Activated T-cell treated with anti-CD3 and anti-CD28 coated beads, Interleukin-2, amount 50 U/mL, for 72 hours (primary cell): Measurements from ENCODE around the gene KIAA1755. TPM values are rescaled to one million over a fixed set of nuclear protein-coding genes. Genes with fewer than 3 reads are reported as not detected.

Experiments
- ATAC-seq, 2 donors: fragments of 150-1000 bp; cut with Tn5 transposase; replicated peaks in 1 of 2; 2 replicates each; pipeline ENCODE4 v1.10.0; 2021; ENCODE audit warnings: moderate library complexity in 2 of 2, mild to moderate bottlenecking in 1 of 2
- DNase-seq, 2 donors: peaks; one replicate each; pipeline ENCODE4 v3.0.0; 2021 to 2022; ENCODE audit warnings: mixed read lengths in 1 of 2
- H3K27ac Mint-ChIP-seq: one replicate; pipeline ENCODE4 v1.8.0; 2022; ENCODE audit warnings: mild to moderate bottlenecking, moderate library complexity, mixed read lengths
- H3K27me3 Mint-ChIP-seq: one replicate; pipeline ENCODE4 v1.8.0; 2022; ENCODE audit warnings: low read depth, mixed read lengths
- H3K36me3 Mint-ChIP-seq, 2 donors: one replicate each; pipeline ENCODE4 v1.8.0; 2022; ENCODE audit warnings: mixed read lengths in 2 of 2, mild to moderate bottlenecking in 1 of 2; ENCODE audit not compliant: insufficient read depth in 2 of 2
- H3K4me1 Mint-ChIP-seq: one replicate; pipeline ENCODE4 v1.8.0; 2022; ENCODE audit warnings: low read depth, mixed read lengths
- H3K4me3 Mint-ChIP-seq, 2 donors: one replicate each; pipeline ENCODE4 v1.8.0; 2022; ENCODE audit warnings: mild to moderate bottlenecking in 2 of 2, mixed read lengths in 2 of 2, moderate library complexity in 2 of 2
- H3K9me3 Mint-ChIP-seq, 2 donors: one replicate each; pipeline ENCODE4 v1.8.0; 2022; ENCODE audit warnings: mixed read lengths in 2 of 2
- total RNA-seq, 2 donors: library from RNA; stranded (reverse); gene quantifications; one replicate each; pipeline ENCODE4 v1.2.3, GENCODE V29; 2022

The KIAA1755 gene
- total RNA-seq, 2 donors from 2014 or later: not detected

GRCh38 chr20:38192323-38192885 lies 68.1 kb downstream of the KIAA1755 start:
- Mint-ChIP-seq H3K36me3 (no peaks in the 10 kb centered on the region), H3K4me3 (no peak overlapping the region), H3K27ac (no peak overlapping the region), H3K9me3 (peaks cover 2% of the 10 kb centered on the region in 2 donors), H3K4me1 (no peaks in the 10 kb centered on the region), H3K27me3 (peaks cover 5% of the 10 kb centered on the region)
- DNase-seq: no peak
- ATAC-seq: no peak

GRCh38 chr20:38191654-38192053 lies 68.9 kb downstream of the KIAA1755 start:
- no peak for ATAC-seq

GRCh38 chr20:38190936-38191371 lies 69.6 kb downstream of the KIAA1755 start:
- Mint-ChIP-seq H3K4me3 (no peak overlapping the region), H3K9me3 (peaks cover 2% of the 10 kb centered on the region in 2 donors), H3K27ac (no peak overlapping the region), H3K36me3 (no peaks in the 10 kb centered on the region), H3K27me3 (peaks cover 13% of the 10 kb centered on the region), H3K4me1 (no peaks in the 10 kb centered on the region)
- DNase-seq (no peak), ATAC-seq (no peak)

More at GRCh38 chr20:38191654-38192053, 68.9 kb downstream of the KIAA1755 start:
- H3K4me3 Mint-ChIP-seq: no peak overlapping the region
- H3K9me3 Mint-ChIP-seq: peaks cover 2% of the 10 kb centered on the region in 2 donors
- H3K27me3 Mint-ChIP-seq: peaks cover 8% of the 10 kb centered on the region
- H3K4me1 Mint-ChIP-seq: no peaks in the 10 kb centered on the region
- H3K27ac Mint-ChIP-seq: no peak overlapping the region
- no peak for DNase-seq
- H3K36me3 Mint-ChIP-seq: no peaks in the 10 kb centered on the region

- ATAC-seq (no peak), DNase-seq (no peak)
- Mint-ChIP-seq H3K27ac (no peak overlapping the region), H3K9me3 (peaks cover 2% of the 10 kb centered on the region in 2 donors), H3K4me1 (no peaks in the 10 kb centered on the region), H3K36me3 (no peaks in the 10 kb centered on the region), H3K4me3 (no peak overlapping the region), H3K27me3 (peaks cover 20% of the 10 kb centered on the region)
These were observed 70.4 kb downstream of the KIAA1755 start for GRCh38 chr20:38190166-38190565.

- Mint-ChIP-seq H3K27ac (no peak overlapping the region), H3K4me1 (no peaks in the 10 kb centered on the region), H3K9me3 (no peaks in the 10 kb centered on the region), H3K36me3 (no peaks in the 10 kb centered on the region), H3K27me3 (peaks cover 33% of the 10 kb centered on the region), H3K4me3 (no peak overlapping the region)
- no peak for DNase-seq
- no peak for ATAC-seq
These were observed 73.0 kb downstream of the KIAA1755 start for GRCh38 chr20:38187517-38187916.

GRCh38 chr20:38186788-38187221 lies 73.7 kb downstream of the KIAA1755 start:
- Mint-ChIP-seq H3K36me3 (no peaks in the 10 kb centered on the region), H3K4me1 (no peaks in the 10 kb centered on the region), H3K27ac (no peak overlapping the region), H3K9me3 (no peaks in the 10 kb centered on the region), H3K27me3 (peaks cover 33% of the 10 kb centered on the region), H3K4me3 (no peak overlapping the region)
- DNase-seq: no peak
- ATAC-seq: no peak

GRCh38 chr20:38184101-38184500 lies 76.4 kb downstream of the KIAA1755 start:
- Mint-ChIP-seq H3K27me3 (peaks cover 41% of the 10 kb centered on the region), H3K27ac (no peak overlapping the region), H3K9me3 (no peaks in the 10 kb centered on the region), H3K4me1 (no peaks in the 10 kb centered on the region), H3K36me3 (no peaks in the 10 kb centered on the region), H3K4me3 (no peak overlapping the region)
- no peak for ATAC-seq
- DNase-seq: no peak

GRCh38 chr20:38181971-38182370 lies 78.6 kb downstream of the KIAA1755 start:
- Mint-ChIP-seq H3K4me1 (no peaks in the 10 kb centered on the region), H3K27me3 (peaks cover 49% of the 10 kb centered on the region), H3K9me3 (no peaks in the 10 kb centered on the region), H3K27ac (no peak overlapping the region), H3K4me3 (no peak overlapping the region), H3K36me3 (no peaks in the 10 kb centered on the region)
- no peak for DNase-seq
- no peak for ATAC-seq

GRCh38 chr20:38181207-38181801 lies 79.2 kb downstream of the KIAA1755 start:
- H3K27ac Mint-ChIP-seq: no peak overlapping the region
- DNase-seq: no peak
- no peaks in the 10 kb centered on the region for H3K36me3 Mint-ChIP-seq
- H3K4me3 Mint-ChIP-seq: no peak overlapping the region
- no peak for ATAC-seq
- H3K9me3 Mint-ChIP-seq: no peaks in the 10 kb centered on the region
- peaks cover 44% of the 10 kb centered on the region for H3K27me3 Mint-ChIP-seq
- no peaks in the 10 kb centered on the region for H3K4me1 Mint-ChIP-seq

- no peaks in the 10 kb centered on the region for H3K36me3 Mint-ChIP-seq
- no peaks in the 10 kb centered on the region for H3K9me3 Mint-ChIP-seq
- no peak for DNase-seq
These were observed 79.8 kb downstream of the KIAA1755 start for GRCh38 chr20:38180781-38181180.

GRCh38 chr20:38179846-38180245 lies 80.7 kb downstream of the KIAA1755 start:
- Mint-ChIP-seq H3K36me3 (no peaks in the 10 kb centered on the region), H3K27me3 (peaks cover 35% of the 10 kb centered on the region), H3K4me1 (no peaks in the 10 kb centered on the region), H3K4me3 (no peak overlapping the region), H3K9me3 (no peaks in the 10 kb centered on the region), H3K27ac (no peak overlapping the region)
- ATAC-seq: no peak
- no peak for DNase-seq

More at GRCh38 chr20:38180781-38181180, 79.8 kb downstream of the KIAA1755 start:
- H3K27me3 Mint-ChIP-seq: peaks cover 41% of the 10 kb centered on the region
- H3K4me1 Mint-ChIP-seq: no peaks in the 10 kb centered on the region
- no peak for ATAC-seq
- no peak overlapping the region for H3K4me3 Mint-ChIP-seq
- no peak overlapping the region for H3K27ac Mint-ChIP-seq

- ATAC-seq (no peak), DNase-seq (no peak)
- Mint-ChIP-seq H3K27ac (no peak overlapping the region), H3K4me3 (no peak overlapping the region), H3K9me3 (no peaks in the 10 kb centered on the region), H3K36me3 (no peaks in the 10 kb centered on the region), H3K4me1 (no peaks in the 10 kb centered on the region), H3K27me3 (peaks cover 28% of the 10 kb centered on the region)
These were observed 82.0 kb downstream of the KIAA1755 start for GRCh38 chr20:38178581-38178980.

- DNase-seq: no peak
- ATAC-seq: no peak
- Mint-ChIP-seq H3K27me3 (peaks cover 23% of the 10 kb centered on the region), H3K4me1 (no peaks in the 10 kb centered on the region), H3K9me3 (no peaks in the 10 kb centered on the region), H3K27ac (no peak overlapping the region), H3K4me3 (no peak overlapping the region), H3K36me3 (no peaks in the 10 kb centered on the region)
These were observed 82.5 kb downstream of the KIAA1755 start for GRCh38 chr20:38178065-38178491.

GRCh38 chr20:38177201-38177600 lies 83.3 kb downstream of the KIAA1755 start:
- Mint-ChIP-seq H3K27ac (no peak overlapping the region), H3K27me3 (peaks cover 26% of the 10 kb centered on the region), H3K4me3 (no peak overlapping the region), H3K4me1 (no peaks in the 10 kb centered on the region), H3K36me3 (no peaks in the 10 kb centered on the region), H3K9me3 (no peaks in the 10 kb centered on the region)
- ATAC-seq (no peak), DNase-seq (no peak)
